ENCODE measurements around the gene ISCA1. TPM values are rescaled to one million over a fixed set of nuclear protein-coding genes. Genes with fewer than 3 reads are reported as not detected.

Gene ISCA1
- total RNA-seq, 4 donors from 2014 or later, result 8.7 to 62.4 (median 42.4) TPM

- TF ChIP-seq CTCF (IDR thresholded peaks at IDR 0.05), result no peak
- no peak for TF ChIP-seq POLR2A (IDR thresholded peaks at IDR 0.05)
- Histone ChIP-seq H3K36me3 (no peaks in the 10 kb centered on the region), H3K4me3 (no peak overlapping the region), H3K27ac (no peak overlapping the region), H3K4me1 (no peaks in the 10 kb centered on the region), H3K9me3 (no peaks in the 10 kb centered on the region), H3K27me3 (no peaks in the 10 kb centered on the region)
- intact Hi-C loops (cut with DNase I; ENCODE audit: low total_unique reads), result no loop called here
- no peak for DNase-seq
Observed at GRCh38 chr9:86324901-86325300, 42.6 kb upstream of the ISCA1 start.

DNA sequence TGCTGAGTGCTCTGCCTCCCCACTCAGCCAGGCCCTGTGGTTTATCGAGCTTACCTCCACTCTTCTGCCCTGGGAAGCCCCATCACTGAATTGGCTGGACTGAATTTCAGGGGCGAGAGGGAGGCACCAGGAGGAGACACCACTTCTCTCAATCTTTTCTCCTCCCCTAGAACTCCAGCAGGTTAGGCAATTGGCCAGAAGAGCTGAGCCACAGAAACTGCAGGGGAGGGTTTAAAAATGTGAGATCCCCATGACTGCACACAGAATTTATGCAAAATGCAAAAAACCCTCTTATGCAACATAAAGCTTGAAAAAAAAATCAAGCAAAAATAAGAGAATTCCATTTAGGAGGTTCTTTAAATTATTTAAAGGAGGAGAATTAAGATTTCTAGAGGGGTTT lies 42.0 kb upstream of the ISCA1 start:
- Histone ChIP-seq H3K36me3 (no peaks in the 10 kb centered on the region), H3K4me1 (no peaks in the 10 kb centered on the region), H3K27ac (no peak overlapping the region), H3K27me3 (no peaks in the 10 kb centered on the region), H3K9me3 (no peaks in the 10 kb centered on the region), H3K4me3 (no peak overlapping the region)
- TF ChIP-seq POLR2A (IDR thresholded peaks at IDR 0.05), result no peak
- TF ChIP-seq CTCF (IDR thresholded peaks at IDR 0.05), result no peak
- intact Hi-C loops (cut with DNase I; ENCODE audit: low total_unique reads), result no loop called here
- no peak for DNase-seq

DNA sequence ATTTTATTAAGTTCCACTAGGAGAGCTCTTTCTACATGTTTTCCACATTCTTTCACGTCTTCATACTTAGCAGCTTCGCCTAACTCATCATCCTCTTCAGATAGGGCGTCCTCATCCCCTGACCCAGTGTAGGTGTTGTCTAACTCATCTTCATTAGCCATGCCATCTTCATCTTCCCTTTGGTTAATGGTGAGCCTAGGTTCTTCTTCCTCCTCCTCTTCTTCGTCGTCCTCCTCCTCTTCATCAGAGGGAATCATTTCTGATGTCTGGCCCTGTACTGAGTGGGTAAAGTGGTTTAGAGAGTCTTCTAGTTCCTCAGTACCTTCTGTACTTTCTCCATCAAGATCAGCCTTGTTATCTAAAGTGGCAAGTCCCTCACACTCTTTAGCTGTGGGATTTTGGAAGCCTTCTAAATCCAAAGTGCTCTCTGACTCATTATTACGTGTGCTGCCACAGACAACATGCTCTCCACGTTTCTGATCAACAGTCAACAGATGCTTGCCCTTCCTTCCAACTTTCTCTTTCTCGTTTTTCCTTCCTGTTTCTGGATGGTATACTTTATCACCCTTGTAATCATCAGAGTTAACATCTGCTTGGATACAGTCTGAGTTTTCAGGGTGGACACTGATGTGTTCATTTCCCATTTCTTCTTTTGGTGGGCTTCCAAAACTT lies 40.8 kb upstream of the ISCA1 start:
- H3K27me3 ChIP-seq, result no peaks in the 10 kb centered on the region
- H3K9me3 ChIP-seq, result no peaks in the 10 kb centered on the region
- TF ChIP-seq POLR2A (IDR thresholded peaks at IDR 0.05) (no peak), CTCF (IDR thresholded peaks at IDR 0.05) (no peak)
- no peak for DNase-seq
- intact Hi-C loops (cut with DNase I; ENCODE audit: low total_unique reads), result no loop called here
- no peak overlapping the region for H3K4me3 ChIP-seq
- H3K4me1 ChIP-seq, result no peaks in the 10 kb centered on the region
- H3K36me3 ChIP-seq, result no peaks in the 10 kb centered on the region
- H3K27ac ChIP-seq, result no peak overlapping the region

GRCh38 chr9:86321373-86321772 lies 39.0 kb upstream of the ISCA1 start:
- Histone ChIP-seq H3K36me3 (no peaks in the 10 kb centered on the region), H3K27me3 (no peaks in the 10 kb centered on the region), H3K27ac (no peak overlapping the region), H3K4me1 (no peaks in the 10 kb centered on the region), H3K9me3 (no peaks in the 10 kb centered on the region), H3K4me3 (no peak overlapping the region)
- intact Hi-C loops (cut with DNase I; ENCODE audit: low total_unique reads), result no loop called here
- DNase-seq, result no peak
- TF ChIP-seq CTCF (IDR thresholded peaks at IDR 0.05) (no peak), POLR2A (IDR thresholded peaks at IDR 0.05) (no peak)

GRCh38 chr9:86318187-86318586 lies 35.8 kb upstream of the ISCA1 start:
- Histone ChIP-seq H3K27me3 (no peaks in the 10 kb centered on the region), H3K4me1 (no peaks in the 10 kb centered on the region), H3K4me3 (no peak overlapping the region), H3K27ac (no peak overlapping the region), H3K9me3 (no peaks in the 10 kb centered on the region), H3K36me3 (no peaks in the 10 kb centered on the region)
- DNase-seq, result no peak
- no peak for TF ChIP-seq CTCF (IDR thresholded peaks at IDR 0.05)
- TF ChIP-seq POLR2A (IDR thresholded peaks at IDR 0.05), result no peak
- intact Hi-C loops (cut with DNase I; ENCODE audit: low total_unique reads), result no loop called here

Measured in uterus (tissue), 4 donors.